ENCODE measurements around the gene GPR176.
A peak's percentile ranks its signal among the peaks of the same experiment; 100 is the strongest.

The GPR176 gene, protein sequence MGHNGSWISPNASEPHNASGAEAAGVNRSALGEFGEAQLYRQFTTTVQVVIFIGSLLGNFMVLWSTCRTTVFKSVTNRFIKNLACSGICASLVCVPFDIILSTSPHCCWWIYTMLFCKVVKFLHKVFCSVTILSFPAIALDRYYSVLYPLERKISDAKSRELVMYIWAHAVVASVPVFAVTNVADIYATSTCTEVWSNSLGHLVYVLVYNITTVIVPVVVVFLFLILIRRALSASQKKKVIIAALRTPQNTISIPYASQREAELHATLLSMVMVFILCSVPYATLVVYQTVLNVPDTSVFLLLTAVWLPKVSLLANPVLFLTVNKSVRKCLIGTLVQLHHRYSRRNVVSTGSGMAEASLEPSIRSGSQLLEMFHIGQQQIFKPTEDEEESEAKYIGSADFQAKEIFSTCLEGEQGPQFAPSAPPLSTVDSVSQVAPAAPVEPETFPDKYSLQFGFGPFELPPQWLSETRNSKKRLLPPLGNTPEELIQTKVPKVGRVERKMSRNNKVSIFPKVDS

DNA sequence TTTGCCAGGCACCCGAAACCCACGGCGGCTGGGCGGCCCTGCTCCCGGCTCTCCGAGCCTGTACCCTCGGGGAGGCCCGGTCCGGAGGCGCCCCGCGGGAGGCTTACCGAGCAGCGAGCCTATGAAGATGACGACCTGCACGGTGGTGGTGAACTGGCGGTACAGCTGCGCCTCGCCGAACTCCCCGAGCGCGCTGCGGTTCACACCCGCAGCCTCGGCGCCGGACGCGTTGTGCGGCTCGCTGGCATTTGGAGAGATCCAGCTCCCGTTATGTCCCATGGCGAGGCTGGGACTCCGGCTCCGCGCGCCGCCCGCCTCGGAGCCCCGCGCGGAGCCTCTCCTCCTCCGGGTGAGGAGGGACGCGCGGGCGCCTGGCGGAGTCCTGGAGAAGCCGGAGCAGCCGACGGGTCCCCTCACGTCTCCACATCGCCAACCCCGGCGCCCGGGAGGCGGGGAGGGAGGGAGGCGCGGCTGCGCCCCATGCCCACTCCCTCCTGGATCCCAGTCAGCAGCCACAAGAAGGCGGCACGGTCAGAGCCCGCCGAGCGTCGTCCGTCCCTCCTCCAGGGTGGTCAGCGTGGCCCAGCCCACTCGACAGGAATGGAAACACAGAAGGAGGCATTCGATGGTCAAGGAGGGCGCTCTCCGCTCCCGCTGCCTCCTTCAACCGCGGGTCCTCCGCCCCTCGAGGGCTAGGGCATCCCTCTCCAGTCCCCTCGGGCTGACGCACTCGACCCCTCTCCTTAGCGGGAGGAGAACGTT, at the start of gene GPR176:
Gene GPR176, minus strand, starts transcription at position 519 of the 762 bp plus-strand sequence. Its CDS starts 240 bp downstream, at position 279.
- in situ Hi-C loops (cut with HindIII; ENCODE audit: low pct_ligation_motif_present, low sequenced_read_pairs), result no loop called here

DNA sequence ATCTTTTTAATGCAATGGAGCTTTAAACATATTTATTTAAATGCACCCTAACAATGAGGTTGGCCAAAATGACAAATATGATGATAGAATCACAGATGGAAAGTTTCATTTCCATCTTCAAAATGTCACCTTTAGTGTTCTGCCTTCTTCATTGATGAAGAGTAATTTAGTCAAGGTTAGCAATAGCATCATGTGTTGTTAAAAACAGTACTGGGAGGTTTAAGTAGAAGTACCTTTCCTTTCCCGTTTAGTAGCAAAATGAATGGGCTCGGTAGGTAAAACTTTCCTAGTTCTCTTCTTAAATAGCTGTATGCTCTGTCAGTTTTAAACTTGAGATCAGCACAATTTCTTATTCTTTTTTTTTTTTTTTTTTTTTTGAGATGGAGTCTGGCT, 48.9 kb upstream of the GPR176 start:
- DNase-seq, result no peak
- no peaks in the 10 kb centered on the region for H3K27me3 ChIP-seq (replicated peaks)
- H3K27ac ChIP-seq, result no peak overlapping the region
- no peak overlapping the region for H3K4me3 ChIP-seq (ENCODE audit: low read depth, low read length)
- TF ChIP-seq, protein P1, sequence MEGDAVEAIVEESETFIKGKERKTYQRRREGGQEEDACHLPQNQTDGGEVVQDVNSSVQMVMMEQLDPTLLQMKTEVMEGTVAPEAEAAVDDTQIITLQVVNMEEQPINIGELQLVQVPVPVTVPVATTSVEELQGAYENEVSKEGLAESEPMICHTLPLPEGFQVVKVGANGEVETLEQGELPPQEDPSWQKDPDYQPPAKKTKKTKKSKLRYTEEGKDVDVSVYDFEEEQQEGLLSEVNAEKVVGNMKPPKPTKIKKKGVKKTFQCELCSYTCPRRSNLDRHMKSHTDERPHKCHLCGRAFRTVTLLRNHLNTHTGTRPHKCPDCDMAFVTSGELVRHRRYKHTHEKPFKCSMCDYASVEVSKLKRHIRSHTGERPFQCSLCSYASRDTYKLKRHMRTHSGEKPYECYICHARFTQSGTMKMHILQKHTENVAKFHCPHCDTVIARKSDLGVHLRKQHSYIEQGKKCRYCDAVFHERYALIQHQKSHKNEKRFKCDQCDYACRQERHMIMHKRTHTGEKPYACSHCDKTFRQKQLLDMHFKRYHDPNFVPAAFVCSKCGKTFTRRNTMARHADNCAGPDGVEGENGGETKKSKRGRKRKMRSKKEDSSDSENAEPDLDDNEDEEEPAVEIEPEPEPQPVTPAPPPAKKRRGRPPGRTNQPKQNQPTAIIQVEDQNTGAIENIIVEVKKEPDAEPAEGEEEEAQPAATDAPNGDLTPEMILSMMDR (IDR thresholded peaks at IDR 0.05; ENCODE audit: low read depth, low read length, missing control alignments), result no peak
- in situ Hi-C loops (cut with HindIII; ENCODE audit: low pct_ligation_motif_present, low sequenced_read_pairs), result no loop called here
- peaks cover 47% of the 10 kb centered on the region for H3K36me3 ChIP-seq (replicated peaks)

More for the DNA sequence above, at the start of gene GPR176:
- Histone ChIP-seq H3K27ac (peak within 1 kb of the TSS; percentile 75), H3K36me3 (replicated peaks) (no peaks in the 10 kb centered on the region), H3K4me3 (ENCODE audit: low read depth, low read length) (peak within 1 kb of the TSS; percentile 86), H3K27me3 (replicated peaks) (no peaks in the 10 kb centered on the region)
- DNase-seq, result peak; percentile 43
- TF ChIP-seq, protein P1 (IDR thresholded peaks at IDR 0.05; ENCODE audit: low read depth, low read length, missing control alignments), result peak; percentile 26

- Histone ChIP-seq H3K4me3 (ENCODE audit: low read depth, low read length) (no peak overlapping the region), H3K27ac (no peak overlapping the region), H3K27me3 (replicated peaks) (no peaks in the 10 kb centered on the region), H3K36me3 (replicated peaks) (peaks cover 44% of the 10 kb centered on the region)
- DNase-seq, result no peak
- TF ChIP-seq, protein P1 (IDR thresholded peaks at IDR 0.05; ENCODE audit: low read depth, low read length, missing control alignments), result no peak
- in situ Hi-C loops (cut with HindIII; ENCODE audit: low pct_ligation_motif_present, low sequenced_read_pairs), result no loop called here
Measured at GRCh38 chr15:39968273-39969001, 48.4 kb upstream of the GPR176 start.

DNA sequence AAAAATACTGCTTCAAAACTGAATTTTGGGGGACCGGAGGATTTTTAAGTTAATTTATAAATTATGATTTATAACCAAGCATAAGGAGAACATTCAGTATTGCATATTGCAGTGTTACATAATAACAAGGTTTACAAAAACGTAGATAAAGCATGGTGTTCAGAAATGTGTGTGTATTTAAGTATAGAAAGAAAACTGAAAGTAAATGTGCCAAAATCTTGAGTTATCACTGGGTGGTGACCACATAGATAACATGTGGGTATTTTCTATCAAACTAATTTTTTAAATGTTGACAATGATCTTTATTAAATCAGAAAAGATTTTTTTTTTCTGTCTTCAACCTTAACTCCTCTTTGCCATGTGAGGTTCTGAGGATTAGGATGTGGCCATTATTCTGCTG, 46.5 kb upstream of the GPR176 start:
- Histone ChIP-seq H3K27ac (no peak overlapping the region), H3K4me3 (ENCODE audit: low read depth, low read length) (no peak overlapping the region), H3K36me3 (replicated peaks) (peaks cover 42% of the 10 kb centered on the region), H3K27me3 (replicated peaks) (no peaks in the 10 kb centered on the region)
- in situ Hi-C loops (cut with HindIII; ENCODE audit: low pct_ligation_motif_present, low sequenced_read_pairs), result no loop called here
- TF ChIP-seq, protein P1 (IDR thresholded peaks at IDR 0.05; ENCODE audit: low read depth, low read length, missing control alignments), result no peak
- DNase-seq, result no peak

DNA sequence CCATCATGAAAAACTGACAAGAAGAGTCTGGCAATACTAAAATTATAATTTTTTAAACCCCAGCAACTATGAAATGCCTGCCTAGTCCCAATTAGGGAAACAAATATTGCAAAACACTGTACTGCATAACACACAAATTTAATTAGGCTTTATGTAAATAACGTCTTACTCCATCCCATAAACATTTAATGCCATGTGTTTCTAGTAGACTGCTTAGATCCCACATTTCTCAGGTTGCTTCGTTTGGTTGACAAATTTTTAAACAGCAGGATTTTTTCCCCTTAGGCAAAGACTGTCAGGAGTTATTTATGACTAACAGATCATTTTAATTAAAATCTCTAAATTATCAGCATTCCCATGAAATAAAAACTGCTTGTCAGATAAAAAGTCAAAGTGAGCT, 43.7 kb upstream of the GPR176 start:
- DNase-seq, result no peak
- H3K27ac ChIP-seq, result no peak overlapping the region
- H3K27me3 ChIP-seq (replicated peaks), result no peaks in the 10 kb centered on the region
- TF ChIP-seq, protein P1 (IDR thresholded peaks at IDR 0.05; ENCODE audit: low read depth, low read length, missing control alignments), result no peak
- in situ Hi-C loops (cut with HindIII; ENCODE audit: low pct_ligation_motif_present, low sequenced_read_pairs), result no loop called here
- peaks cover 43% of the 10 kb centered on the region for H3K36me3 ChIP-seq (replicated peaks)
- H3K4me3 ChIP-seq (ENCODE audit: low read depth, low read length), result no peak overlapping the region

Data from brain microvascular endothelial cell (primary cell).